Measurements from ENCODE around the gene ZNF581.

- TF ChIP-seq, protein P1, sequence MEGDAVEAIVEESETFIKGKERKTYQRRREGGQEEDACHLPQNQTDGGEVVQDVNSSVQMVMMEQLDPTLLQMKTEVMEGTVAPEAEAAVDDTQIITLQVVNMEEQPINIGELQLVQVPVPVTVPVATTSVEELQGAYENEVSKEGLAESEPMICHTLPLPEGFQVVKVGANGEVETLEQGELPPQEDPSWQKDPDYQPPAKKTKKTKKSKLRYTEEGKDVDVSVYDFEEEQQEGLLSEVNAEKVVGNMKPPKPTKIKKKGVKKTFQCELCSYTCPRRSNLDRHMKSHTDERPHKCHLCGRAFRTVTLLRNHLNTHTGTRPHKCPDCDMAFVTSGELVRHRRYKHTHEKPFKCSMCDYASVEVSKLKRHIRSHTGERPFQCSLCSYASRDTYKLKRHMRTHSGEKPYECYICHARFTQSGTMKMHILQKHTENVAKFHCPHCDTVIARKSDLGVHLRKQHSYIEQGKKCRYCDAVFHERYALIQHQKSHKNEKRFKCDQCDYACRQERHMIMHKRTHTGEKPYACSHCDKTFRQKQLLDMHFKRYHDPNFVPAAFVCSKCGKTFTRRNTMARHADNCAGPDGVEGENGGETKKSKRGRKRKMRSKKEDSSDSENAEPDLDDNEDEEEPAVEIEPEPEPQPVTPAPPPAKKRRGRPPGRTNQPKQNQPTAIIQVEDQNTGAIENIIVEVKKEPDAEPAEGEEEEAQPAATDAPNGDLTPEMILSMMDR (IDR thresholded peaks at IDR 0.05), result peak in 1 of 12 donors; percentile 5
- TF ChIP-seq POLR2A (IDR thresholded peaks at IDR 0.05), result no peak
These were observed 37.0 kb upstream of the ZNF581 start for GRCh38 chr19:55606471-55606787.

All from heart left ventricle (tissue), 13 donors.